Neural progenitor cell (in vitro differentiated cells): ENCODE measurements around the gene ABCA7. TPM values are rescaled to one million over a fixed set of nuclear protein-coding genes. Genes with fewer than 3 reads are reported as not detected.

Source experiments
- DNase-seq: peaks from one replicate; pipeline ENCODE4 v3.0.0-alpha.2; 2016; ENCODE audit warnings: low spot score
- H2AFZ ChIP-seq: fragments of 200-600 bp; sonication (generic); replicated peaks from 2 replicates; pipeline ENCODE4 v1.6.1; 2016; ENCODE audit warnings: antibody characterized with exemption
- H3F3A ChIP-seq: fragments of 200-600 bp; sonication (generic); 2 replicates; pipeline ENCODE4 v1.6.1; 2016; ENCODE audit warnings: antibody characterized with exemption, low read depth
- H3K27ac ChIP-seq: fragments of 200-600 bp; sonication (generic); 2 replicates; pipeline ENCODE4 v1.5.1; 2016; ENCODE audit warnings: mild to moderate bottlenecking
- H3K27me3 ChIP-seq: fragments of 200-600 bp; sonication (generic); 2 replicates; pipeline ENCODE4 v1.6.1; 2016; ENCODE audit warnings: mild to moderate bottlenecking, moderate library complexity
- H3K36me3 ChIP-seq: fragments of 200-600 bp; sonication (generic); 2 replicates; pipeline ENCODE4 v1.5.1; 2016
- H3K4me1 ChIP-seq: fragments of 200-600 bp; sonication (generic); 2 replicates; pipeline ENCODE4 v1.6.1; 2016; ENCODE audit warnings: mixed run types
- H3K4me2 ChIP-seq: fragments of 200-600 bp; sonication (generic); 2 replicates; pipeline ENCODE4 v1.6.1; 2016
- H3K4me3 ChIP-seq: fragments of 200-600 bp; sonication (generic); 2 replicates; pipeline ENCODE4 v1.5.1; 2016
- H3K79me2 ChIP-seq: fragments of 200-600 bp; sonication (generic); 2 replicates; pipeline ENCODE4 v1.6.1; 2016; ENCODE audit warnings: low read depth
- H3K9ac ChIP-seq: fragments of 200-600 bp; sonication (generic); 2 replicates; pipeline ENCODE4 v1.6.1; 2016
- H3K9me3 ChIP-seq: fragments of 200-600 bp; sonication (generic); 2 replicates; pipeline ENCODE4 v1.5.1; 2016; ENCODE audit warnings: low read depth
- H4K20me1 ChIP-seq: fragments of 200-600 bp; sonication (generic); 2 replicates; pipeline ENCODE4 v1.6.1; 2016; ENCODE audit warnings: low read depth
- H3K27ac Mint-ChIP-seq: 3 replicates; pipeline ENCODE4 v1.8.0; 2021; ENCODE audit warnings: mixed read lengths
- H3K27me3 Mint-ChIP-seq: 2 replicates; pipeline ENCODE4 v1.8.0; 2022; ENCODE audit warnings: low read depth, mild to moderate bottlenecking, inconsistent platforms, moderate library complexity, mixed read lengths; ENCODE audit not compliant: insufficient read depth
- H3K36me3 Mint-ChIP-seq: 3 replicates; pipeline ENCODE4 v1.8.0; 2021; ENCODE audit warnings: mixed read lengths
- H3K4me1 Mint-ChIP-seq: 3 replicates; pipeline ENCODE4 v1.8.0; 2021; ENCODE audit warnings: mixed read lengths
- H3K4me3 Mint-ChIP-seq: 3 replicates; pipeline ENCODE4 v1.8.0; 2021; ENCODE audit warnings: mild to moderate bottlenecking, moderate library complexity, mixed read lengths
- H3K9me3 Mint-ChIP-seq: 3 replicates; pipeline ENCODE4 v1.8.0; 2020; ENCODE audit warnings: mixed read lengths
- EZH2 ChIP-seq: fragments of 200-600 bp; sonication (generic); IDR thresholded peaks from 2 replicates; pipeline ENCODE4 v1.6.1; 2017; ENCODE audit warnings: antibody characterized with exemption, mild to moderate bottlenecking, moderate library complexity
- EZH2phosphoT487 ChIP-seq: fragments of 200-600 bp; sonication (generic); IDR thresholded peaks from 2 replicates; pipeline ENCODE4 v1.6.1; 2017; ENCODE audit warnings: antibody characterized with exemption
- total RNA-seq: library from RNA; depleted of rRNA; stranded (reverse); fragments of >200 nt; gene quantifications from 2 replicates; pipeline ENCODE4 v1.2.3, GENCODE V29; 2015; ENCODE audit warnings: low replicate concordance
- TF ChIP-seq, protein P1 (sequence below): fragments of 200-600 bp; sonication (generic); IDR thresholded peaks from 2 replicates; pipeline ENCODE4 v1.5.1; 2017; ENCODE audit warnings: antibody characterized with exemption, mild to moderate bottlenecking

ABCA7 gene
- total RNA-seq, 1 donor from 2014 or later = 1.4 TPM

DNA sequence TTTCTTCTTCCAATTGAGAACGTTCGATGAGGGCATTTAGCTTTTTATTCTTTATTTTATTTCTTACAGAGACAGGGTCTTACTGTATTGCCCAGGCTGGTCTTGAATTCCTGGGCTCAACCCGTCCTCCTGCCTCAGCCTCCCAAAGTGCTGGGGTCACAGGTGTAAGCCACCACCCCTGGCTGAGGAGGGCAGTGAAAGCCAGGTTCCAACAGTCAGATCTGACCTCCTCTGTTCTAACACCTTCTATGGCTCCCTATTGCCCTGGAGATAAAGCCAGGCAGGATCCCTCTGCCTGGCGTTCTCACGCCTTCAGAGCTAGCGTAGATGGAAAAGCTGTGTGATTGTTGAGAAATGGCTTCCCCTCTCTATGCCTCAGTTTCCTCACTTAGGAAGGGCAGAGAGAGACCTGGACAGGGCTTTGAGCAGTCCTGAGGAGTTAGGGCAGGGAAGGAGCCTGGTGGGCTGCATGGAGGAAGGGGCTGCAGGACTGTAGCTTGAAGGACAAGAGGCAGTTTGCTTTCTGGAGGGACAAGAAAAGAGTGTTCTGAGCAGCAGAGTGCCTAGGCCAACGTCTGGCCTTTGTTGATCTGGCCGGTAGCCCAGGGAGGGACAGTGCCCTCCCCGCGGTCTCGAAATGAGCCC, 32.6 kb downstream of the ABCA7 start:
- H3K36me3 ChIP-seq = no peaks in the 10 kb centered on the region
- TF ChIP-seq EZH2phosphoT487 = no peak
- TF ChIP-seq, protein P1, sequence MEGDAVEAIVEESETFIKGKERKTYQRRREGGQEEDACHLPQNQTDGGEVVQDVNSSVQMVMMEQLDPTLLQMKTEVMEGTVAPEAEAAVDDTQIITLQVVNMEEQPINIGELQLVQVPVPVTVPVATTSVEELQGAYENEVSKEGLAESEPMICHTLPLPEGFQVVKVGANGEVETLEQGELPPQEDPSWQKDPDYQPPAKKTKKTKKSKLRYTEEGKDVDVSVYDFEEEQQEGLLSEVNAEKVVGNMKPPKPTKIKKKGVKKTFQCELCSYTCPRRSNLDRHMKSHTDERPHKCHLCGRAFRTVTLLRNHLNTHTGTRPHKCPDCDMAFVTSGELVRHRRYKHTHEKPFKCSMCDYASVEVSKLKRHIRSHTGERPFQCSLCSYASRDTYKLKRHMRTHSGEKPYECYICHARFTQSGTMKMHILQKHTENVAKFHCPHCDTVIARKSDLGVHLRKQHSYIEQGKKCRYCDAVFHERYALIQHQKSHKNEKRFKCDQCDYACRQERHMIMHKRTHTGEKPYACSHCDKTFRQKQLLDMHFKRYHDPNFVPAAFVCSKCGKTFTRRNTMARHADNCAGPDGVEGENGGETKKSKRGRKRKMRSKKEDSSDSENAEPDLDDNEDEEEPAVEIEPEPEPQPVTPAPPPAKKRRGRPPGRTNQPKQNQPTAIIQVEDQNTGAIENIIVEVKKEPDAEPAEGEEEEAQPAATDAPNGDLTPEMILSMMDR = no peak
- no peak for TF ChIP-seq EZH2
- no peaks in the 10 kb centered on the region for H3K9me3 ChIP-seq

DNA sequence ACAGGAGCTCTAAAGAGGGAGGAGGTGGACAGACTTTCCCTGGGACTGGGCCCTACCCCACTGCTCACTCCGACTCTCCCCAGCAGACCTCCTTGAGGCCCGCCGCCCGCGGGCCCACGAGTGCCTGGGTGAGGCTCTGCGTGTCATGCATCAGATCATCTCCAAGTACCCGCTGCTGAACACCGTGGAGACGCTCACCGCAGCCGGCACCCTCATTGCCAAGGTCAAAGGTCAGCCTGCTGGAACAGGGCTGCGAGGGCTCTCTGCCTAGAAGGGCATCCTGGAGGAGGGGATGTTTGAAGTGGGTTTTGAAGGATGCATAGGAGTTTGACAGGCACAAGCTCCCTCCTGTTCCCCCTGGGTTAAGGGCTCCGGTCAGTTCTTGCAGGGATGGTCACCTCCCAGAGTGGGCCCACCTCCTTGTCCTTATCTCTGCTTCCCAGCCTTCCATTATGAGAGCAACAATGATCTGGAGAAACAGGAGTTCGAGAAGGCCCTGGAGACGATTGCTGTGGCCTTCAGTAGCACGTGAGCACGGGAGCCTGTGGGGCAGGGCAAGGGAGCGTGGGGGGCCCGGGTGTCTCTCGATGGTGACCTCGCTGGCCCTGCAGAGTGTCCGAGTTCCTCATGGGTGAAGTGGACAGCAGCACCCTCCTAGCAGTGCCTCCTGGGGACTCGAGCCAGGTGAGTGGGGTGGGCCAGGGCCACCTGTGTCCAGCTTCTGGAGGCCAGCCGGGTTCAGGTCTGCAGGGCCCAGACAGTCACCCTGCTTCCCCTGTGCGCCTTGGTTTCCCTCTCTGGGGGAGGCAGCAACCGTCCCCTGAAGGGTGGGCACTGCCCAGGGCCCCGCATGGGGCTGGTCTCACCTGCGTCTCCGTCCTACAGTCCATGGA, 33.4 kb downstream of the ABCA7 start:
- H3F3A ChIP-seq = peaks cover 31% of the 10 kb centered on the region
- peaks cover 3% of the 10 kb centered on the region for H3K9me3 Mint-ChIP-seq
- H2AFZ ChIP-seq = no peak overlapping the region
- H3K4me1 ChIP-seq = no peaks in the 10 kb centered on the region
- H3K27me3 ChIP-seq = peaks cover 43% of the 10 kb centered on the region
- TF ChIP-seq, protein P1 = no peak
- TF ChIP-seq EZH2 = no peak
- TF ChIP-seq EZH2phosphoT487 = no peak
- H3K9ac ChIP-seq = no peak overlapping the region
- H3K4me3 ChIP-seq = no peak overlapping the region
- H3K27ac Mint-ChIP-seq = no peak overlapping the region
- H3K4me1 Mint-ChIP-seq = peaks cover 9% of the 10 kb centered on the region
- no peaks in the 10 kb centered on the region for H3K9me3 ChIP-seq
- H3K36me3 ChIP-seq = no peaks in the 10 kb centered on the region
- H3K27ac ChIP-seq = no peak overlapping the region
- H3K36me3 Mint-ChIP-seq = no peaks in the 10 kb centered on the region
- H3K79me2 ChIP-seq = no peaks in the 10 kb centered on the region
- H3K4me2 ChIP-seq = no peak overlapping the region
- peaks cover 26% of the 10 kb centered on the region for H3K27me3 Mint-ChIP-seq
- peaks cover 18% of the 10 kb centered on the region for H4K20me1 ChIP-seq
- H3K4me3 Mint-ChIP-seq = no peak overlapping the region
- DNase-seq = no peak

More for the DNA sequence above, 32.6 kb downstream of the ABCA7 start:
- Histone ChIP-seq H3K4me2 (no peak overlapping the region), H3K27ac (no peak overlapping the region), H2AFZ (no peak overlapping the region), H3K27me3 (peaks cover 51% of the 10 kb centered on the region), H3K79me2 (no peaks in the 10 kb centered on the region), H3K9ac (no peak overlapping the region), H3F3A (peaks cover 31% of the 10 kb centered on the region), H4K20me1 (peaks cover 19% of the 10 kb centered on the region), H3K4me1 (peaks cover 1% of the 10 kb centered on the region), H3K4me3 (no peak overlapping the region)
- Mint-ChIP-seq H3K36me3 (no peaks in the 10 kb centered on the region), H3K27me3 (peaks cover 30% of the 10 kb centered on the region), H3K27ac (no peak overlapping the region), H3K4me3 (peak overlapping the region; percentile 81), H3K4me1 (peaks cover 9% of the 10 kb centered on the region), H3K9me3 (peaks cover 3% of the 10 kb centered on the region)
- no peak for DNase-seq

DNA sequence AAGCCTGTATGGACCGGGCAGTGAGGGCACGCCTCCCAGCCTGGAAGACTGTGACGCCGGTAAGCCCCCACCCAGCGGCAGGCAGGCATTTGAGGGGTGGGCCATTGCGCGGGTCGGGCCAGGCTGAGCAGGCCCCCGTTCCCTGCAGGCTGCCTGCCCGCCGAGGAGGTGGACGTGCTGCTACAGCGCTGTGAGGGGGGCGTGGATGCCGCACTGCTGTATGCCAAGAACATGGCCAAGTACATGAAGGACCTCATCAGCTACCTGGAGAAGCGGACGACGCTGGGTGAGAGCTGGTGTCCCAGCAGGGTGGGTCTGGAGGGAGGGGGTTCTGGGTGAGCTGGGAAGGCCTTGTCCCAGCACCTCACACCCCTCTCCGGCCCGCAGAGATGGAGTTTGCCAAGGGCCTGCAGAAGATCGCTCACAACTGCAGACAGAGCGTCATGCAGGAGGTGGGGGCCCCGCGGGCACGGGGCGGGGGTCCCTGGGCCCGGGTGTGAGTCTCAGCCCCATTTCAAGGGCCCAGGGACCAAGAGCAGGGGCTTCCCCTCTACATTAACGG, 34.1 kb downstream of the ABCA7 start:
- Histone ChIP-seq H4K20me1 (peaks cover 18% of the 10 kb centered on the region), H3K4me2 (no peak overlapping the region), H3K4me3 (no peak overlapping the region), H3K4me1 (no peaks in the 10 kb centered on the region), H3K27ac (no peak overlapping the region), H2AFZ (no peak overlapping the region), H3K79me2 (no peaks in the 10 kb centered on the region), H3K9ac (no peak overlapping the region), H3K9me3 (no peaks in the 10 kb centered on the region), H3F3A (peaks cover 31% of the 10 kb centered on the region), H3K36me3 (no peaks in the 10 kb centered on the region), H3K27me3 (peaks cover 36% of the 10 kb centered on the region)
- H3K4me3 Mint-ChIP-seq = no peak overlapping the region
- peaks cover 7% of the 10 kb centered on the region for H3K4me1 Mint-ChIP-seq
- peaks cover 3% of the 10 kb centered on the region for H3K9me3 Mint-ChIP-seq
- TF ChIP-seq EZH2 (no peak), EZH2phosphoT487 (no peak)
- TF ChIP-seq, protein P1 = no peak
- no peaks in the 10 kb centered on the region for H3K36me3 Mint-ChIP-seq
- H3K27ac Mint-ChIP-seq = no peak overlapping the region
- DNase-seq = no peak
- peaks cover 23% of the 10 kb centered on the region for H3K27me3 Mint-ChIP-seq
